Nucleus accumbens (tissue), 56 donors: Measurements from ENCODE around the gene USP10.

Source experiments
- DNase-seq, 56 donors: peaks; one replicate each; lab custom pipeline; 2025; lab: John Stamatoyannopoulos, UW

The USP10 gene

GRCh38 chr16:84699712-84700445 lies at the start of gene USP10:
TSS of gene USP10 (plus strand) at chr16:84700000. CDS start at chr16:84700091, 91 bp downstream.
- DNase-seq: peak in 53 of 56 donors; percentile 17 to 86 (median 60)

- no peak for DNase-seq
These were observed 49.5 kb upstream of the USP10 start for GRCh38 chr16:84650062-84650991.

- no peak for DNase-seq
These were observed 47.2 kb upstream of the USP10 start for GRCh38 chr16:84652566-84652965.

- DNase-seq: no peak
These were observed 45.6 kb upstream of the USP10 start for GRCh38 chr16:84654238-84654637.

GRCh38 chr16:84654998-84655397 lies 44.8 kb upstream of the USP10 start:
- no peak for DNase-seq

GRCh38 chr16:84656649-84657048 lies 43.2 kb upstream of the USP10 start:
- no peak for DNase-seq

- DNase-seq: no peak
These were observed 42.5 kb upstream of the USP10 start for GRCh38 chr16:84657229-84657837.

- no peak for DNase-seq
These were observed 41.1 kb upstream of the USP10 start for GRCh38 chr16:84658690-84659089.

- DNase-seq: no peak
These were observed 40.0 kb upstream of the USP10 start for GRCh38 chr16:84659656-84660300.

GRCh38 chr16:84660973-84661372 lies 38.8 kb upstream of the USP10 start:
- no peak for DNase-seq

- no peak for DNase-seq
These were observed 38.3 kb upstream of the USP10 start for GRCh38 chr16:84661418-84662060.

- DNase-seq: no peak
These were observed 37.3 kb upstream of the USP10 start for GRCh38 chr16:84662471-84662870.

GRCh38 chr16:84663433-84664101 lies 36.2 kb upstream of the USP10 start:
- no peak for DNase-seq

GRCh38 chr16:84665359-84665758 lies 34.4 kb upstream of the USP10 start:
- no peak for DNase-seq

- DNase-seq: no peak
These were observed 34.0 kb upstream of the USP10 start for GRCh38 chr16:84665843-84666242.

GRCh38 chr16:84667600-84668309 lies 32.0 kb upstream of the USP10 start:
- DNase-seq: no peak

GRCh38 chr16:84670063-84670462 lies 29.7 kb upstream of the USP10 start:
- DNase-seq: no peak

GRCh38 chr16:84672276-84673202 lies 27.3 kb upstream of the USP10 start:
- peak in 45 of 56 donors; percentile 1 to 81 (median 35) for DNase-seq
